Measurements from ENCODE around the gene TDP2.
"Not testable (repeated sequence)": the region's sequence is repeated elsewhere in the genome, so short reads cannot be mapped to it uniquely, and the experiment has no call there.

Gene TDP2

DNA sequence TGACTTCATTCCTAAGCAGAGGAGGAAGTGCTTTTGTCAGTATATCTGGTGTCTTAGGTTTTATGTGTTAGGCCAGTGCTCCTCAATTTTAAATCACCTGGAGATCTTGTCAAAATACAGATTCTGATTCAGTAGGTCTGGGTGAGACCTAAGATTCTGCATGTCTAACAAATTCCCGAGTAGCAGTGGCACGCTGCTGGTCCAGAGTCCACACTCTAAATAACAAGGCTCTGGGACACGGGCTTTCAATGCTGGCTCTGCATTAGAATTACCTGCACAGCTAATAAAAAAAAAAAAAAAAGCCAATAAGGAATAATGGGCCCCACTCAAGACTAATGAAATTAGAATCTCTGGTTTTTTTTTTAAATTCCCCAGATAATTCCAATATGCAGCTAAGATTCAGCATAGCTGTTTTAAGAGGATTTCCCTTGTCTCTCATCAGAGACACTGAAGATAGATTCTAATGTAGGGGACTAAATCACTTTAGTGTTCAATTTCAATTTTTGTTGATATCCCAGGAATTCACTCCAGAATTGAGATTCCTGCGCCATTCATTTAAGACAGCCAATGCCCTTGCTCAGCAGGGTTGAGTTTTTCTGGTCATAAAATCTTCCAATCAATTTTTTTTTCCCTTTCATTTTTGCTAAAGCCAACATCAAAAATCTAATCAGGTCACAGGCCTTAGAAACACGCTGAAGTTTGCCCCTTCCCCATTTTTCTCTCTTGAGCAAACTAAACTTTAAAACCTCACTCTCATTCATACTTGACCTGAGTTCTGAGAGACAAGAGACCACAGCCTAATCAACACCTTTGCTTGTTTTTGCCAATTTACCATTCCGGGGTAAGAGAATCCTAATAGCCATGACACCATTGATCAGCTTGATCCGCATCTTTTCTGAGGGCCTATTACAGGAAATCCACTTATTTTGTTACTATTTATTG, 2.4 kb downstream of the TDP2 start:
- Histone ChIP-seq H3K4me3 (ENCODE audit: low read depth, low read length) (no peak overlapping the region), H3K36me3 (replicated peaks) (peaks cover 6% of the 10 kb centered on the region), H3K27ac (no peak overlapping the region), H3K27me3 (replicated peaks) (no peaks in the 10 kb centered on the region)
- in situ Hi-C loops (cut with HindIII; ENCODE audit: low pct_ligation_motif_present, low sequenced_read_pairs): no loop called here
- no peak for DNase-seq
- no peak for TF ChIP-seq CTCF (IDR thresholded peaks at IDR 0.05; ENCODE audit: low read depth, low read length, missing control alignments)

GRCh38 chr6:24663189-24663588, 3.5 kb downstream of the TDP2 start:
- in situ Hi-C loops (cut with HindIII; ENCODE audit: low pct_ligation_motif_present, low sequenced_read_pairs): no loop called here
- Histone ChIP-seq H3K4me3 (ENCODE audit: low read depth, low read length) (no peak overlapping the region), H3K36me3 (replicated peaks) (peaks cover 9% of the 10 kb centered on the region), H3K27me3 (replicated peaks) (no peaks in the 10 kb centered on the region), H3K27ac (no peak overlapping the region)
- no peak for TF ChIP-seq CTCF (IDR thresholded peaks at IDR 0.05; ENCODE audit: low read depth, low read length, missing control alignments)
- DNase-seq: no peak

DNA sequence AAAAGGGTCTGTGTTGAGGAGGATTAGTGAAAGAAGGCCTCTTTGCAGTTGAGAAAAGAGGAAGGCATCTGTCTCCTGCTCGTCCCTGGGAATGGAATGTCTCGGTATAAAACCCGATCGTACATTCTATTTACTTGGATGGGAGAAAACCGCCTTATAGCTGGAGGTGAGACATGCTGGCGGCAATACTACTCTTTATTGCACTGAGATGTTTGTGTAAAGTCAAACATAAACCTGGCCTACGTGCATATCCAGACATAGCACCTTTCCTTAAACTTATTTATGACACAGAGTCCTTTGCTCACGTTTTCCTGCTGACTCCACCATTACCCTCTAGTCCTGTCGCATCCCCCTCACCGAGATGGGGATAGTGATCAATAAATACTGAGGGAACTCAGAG, 4.5 kb downstream of the TDP2 start:
- in situ Hi-C loops (cut with HindIII; ENCODE audit: low pct_ligation_motif_present, low sequenced_read_pairs): no loop called here
- TF ChIP-seq CTCF (IDR thresholded peaks at IDR 0.05; ENCODE audit: low read depth, low read length, missing control alignments): no peak
- no peaks in the 10 kb centered on the region for H3K27me3 ChIP-seq (replicated peaks)
- no peak for DNase-seq
- no peak overlapping the region for H3K27ac ChIP-seq
- H3K4me3 ChIP-seq (ENCODE audit: low read depth, low read length): no peak overlapping the region
- H3K36me3 ChIP-seq (replicated peaks): peaks cover 10% of the 10 kb centered on the region

DNA sequence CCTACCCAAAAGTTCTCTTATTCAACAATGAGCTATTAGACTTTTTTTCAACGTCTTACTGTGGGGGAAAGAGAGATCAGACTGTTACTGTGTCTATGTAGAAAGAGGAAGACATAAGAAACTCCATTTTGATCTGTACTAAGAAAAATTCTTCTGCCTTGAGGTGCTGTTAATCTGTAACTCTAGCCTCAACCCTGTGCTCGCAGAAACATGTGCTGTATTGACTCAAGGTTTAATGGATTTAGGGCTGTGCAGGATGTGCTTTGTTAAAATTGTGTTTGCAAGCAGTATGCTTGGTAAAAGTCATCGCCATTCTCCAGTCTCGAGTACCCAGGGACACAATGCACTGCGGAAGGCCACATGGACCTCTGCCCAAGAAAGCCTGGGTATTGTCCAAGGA, 4.9 kb downstream of the TDP2 start:
- in situ Hi-C loops (cut with HindIII; ENCODE audit: low pct_ligation_motif_present, low sequenced_read_pairs); H3K36me3 ChIP-seq (replicated peaks); H3K4me3 ChIP-seq (ENCODE audit: low read depth, low read length); H3K27me3 ChIP-seq (replicated peaks); H3K27ac ChIP-seq; DNase-seq: not testable (repeated sequence)

DNA sequence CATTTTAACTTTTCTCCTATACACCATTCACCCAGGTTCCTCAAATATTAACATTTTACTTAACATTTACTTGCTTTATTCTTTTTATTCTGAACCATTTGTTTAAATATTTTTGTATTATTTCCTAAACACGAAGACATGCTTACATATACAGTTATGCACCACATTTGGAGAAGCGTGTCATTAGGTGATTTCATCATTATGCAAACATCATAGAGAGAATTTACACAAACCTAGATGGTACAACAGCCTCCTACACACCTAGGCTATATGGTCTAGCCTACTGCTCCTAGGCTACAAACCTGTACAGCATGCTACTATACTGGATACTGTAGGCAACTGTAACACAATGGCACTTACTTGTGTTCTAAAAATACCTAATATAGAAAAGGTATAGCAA, 6.6 kb downstream of the TDP2 start:
- in situ Hi-C loops (cut with HindIII; ENCODE audit: low pct_ligation_motif_present, low sequenced_read_pairs): no loop called here
- DNase-seq: no peak
- H3K4me3 ChIP-seq (ENCODE audit: low read depth, low read length): no peak overlapping the region
- H3K27ac ChIP-seq: no peak overlapping the region
- TF ChIP-seq CTCF (IDR thresholded peaks at IDR 0.05; ENCODE audit: low read depth, low read length, missing control alignments): no peak
- no peaks in the 10 kb centered on the region for H3K27me3 ChIP-seq (replicated peaks)
- peaks cover 10% of the 10 kb centered on the region for H3K36me3 ChIP-seq (replicated peaks)

DNA sequence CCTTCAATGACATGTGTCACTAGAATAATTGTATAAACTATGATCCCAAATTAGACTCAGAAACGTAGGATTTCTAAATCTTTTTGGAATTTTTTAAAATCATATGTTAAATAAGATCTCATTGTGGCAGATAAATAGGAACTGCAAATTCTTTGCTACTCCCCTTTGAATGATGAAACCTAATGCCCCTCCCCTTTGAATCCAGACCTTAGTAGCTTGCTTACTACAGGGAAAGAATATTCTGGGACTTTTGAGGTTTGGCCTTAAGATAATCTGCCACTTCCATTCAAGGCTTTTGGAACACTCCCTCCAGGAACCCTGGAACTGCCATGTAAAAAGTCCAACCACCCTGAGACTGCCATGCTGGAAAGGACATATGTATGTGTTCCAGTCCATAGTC, 7.1 kb downstream of the TDP2 start:
- DNase-seq: no peak

More for the DNA sequence above, 7.1 kb downstream of the TDP2 start:
- in situ Hi-C loops (cut with HindIII; ENCODE audit: low pct_ligation_motif_present, low sequenced_read_pairs): no loop called here
- no peak overlapping the region for H3K4me3 ChIP-seq (ENCODE audit: low read depth, low read length)
- no peaks in the 10 kb centered on the region for H3K27me3 ChIP-seq (replicated peaks)
- peaks cover 10% of the 10 kb centered on the region for H3K36me3 ChIP-seq (replicated peaks)
- H3K27ac ChIP-seq: no peak overlapping the region
- no peak for TF ChIP-seq CTCF (IDR thresholded peaks at IDR 0.05; ENCODE audit: low read depth, low read length, missing control alignments)
